NCI-H146 (cell line): Measurements from ENCODE around the gene ADAMTS4.
A peak's percentile ranks its signal among the peaks of the same experiment; 100 is the strongest.

Experiments
- DNase-seq: peaks from one replicate; lab custom pipeline; 2025; lab: John Stamatoyannopoulos, UW

The ADAMTS4 gene

DNA sequence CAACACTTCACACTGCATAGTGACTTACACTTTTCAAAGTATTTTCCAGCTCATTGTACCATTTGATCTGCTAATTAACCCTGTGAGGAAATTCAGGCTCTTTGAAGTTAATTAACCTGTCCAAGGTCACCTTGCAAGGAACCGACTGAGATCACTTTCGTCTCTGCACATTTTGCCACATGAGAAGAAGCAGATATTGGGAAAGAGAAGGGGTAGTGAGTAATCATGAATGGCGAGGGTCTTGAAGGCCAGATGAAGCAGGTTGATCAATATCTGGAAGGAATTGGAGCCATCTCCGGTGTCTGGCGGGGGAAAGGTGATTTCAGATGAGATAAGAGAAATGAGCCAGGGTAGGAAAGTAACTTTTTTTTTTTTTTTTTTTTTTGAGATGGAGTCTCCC is 21.1 kb upstream of the ADAMTS4 start:
- no peak for DNase-seq

DNA sequence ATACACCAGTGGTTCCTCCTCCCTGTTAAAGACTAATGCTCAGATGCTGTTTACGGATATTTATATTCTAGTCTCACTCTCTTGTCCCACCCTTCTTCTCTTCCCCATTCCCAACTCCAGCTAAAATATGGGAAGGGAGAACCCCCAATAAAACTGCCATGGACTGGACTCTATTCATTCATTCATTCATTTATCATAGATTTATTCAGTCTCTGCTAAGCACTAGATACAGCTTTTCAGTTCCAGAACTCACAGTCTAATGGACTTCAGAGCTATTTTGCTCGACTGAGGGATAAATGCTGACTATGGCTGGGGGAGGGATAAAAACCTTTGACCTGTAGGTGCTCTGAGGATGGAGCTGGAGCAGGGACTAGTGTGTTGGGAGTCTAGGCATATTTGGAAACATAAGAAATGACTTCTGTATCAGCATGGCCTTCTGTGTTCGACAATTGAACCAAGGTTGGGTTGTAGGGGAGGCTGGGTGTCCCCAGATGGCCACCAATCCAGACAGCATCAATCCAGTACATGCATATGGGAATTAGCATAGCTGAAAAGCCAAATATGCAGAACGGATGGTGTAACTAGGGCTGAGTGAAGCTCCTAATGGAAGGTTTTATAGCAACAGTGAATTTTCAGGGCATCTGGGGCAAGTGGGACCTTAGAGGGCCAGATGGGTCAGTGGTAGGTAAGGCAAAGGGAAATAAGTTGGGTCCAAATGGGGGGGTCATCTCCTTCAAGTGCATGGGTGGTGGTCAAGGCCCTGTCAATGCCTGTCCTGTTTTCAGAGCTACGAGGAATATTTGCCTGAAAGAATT is 20.4 kb upstream of the ADAMTS4 start:
- no peak for DNase-seq

DNA sequence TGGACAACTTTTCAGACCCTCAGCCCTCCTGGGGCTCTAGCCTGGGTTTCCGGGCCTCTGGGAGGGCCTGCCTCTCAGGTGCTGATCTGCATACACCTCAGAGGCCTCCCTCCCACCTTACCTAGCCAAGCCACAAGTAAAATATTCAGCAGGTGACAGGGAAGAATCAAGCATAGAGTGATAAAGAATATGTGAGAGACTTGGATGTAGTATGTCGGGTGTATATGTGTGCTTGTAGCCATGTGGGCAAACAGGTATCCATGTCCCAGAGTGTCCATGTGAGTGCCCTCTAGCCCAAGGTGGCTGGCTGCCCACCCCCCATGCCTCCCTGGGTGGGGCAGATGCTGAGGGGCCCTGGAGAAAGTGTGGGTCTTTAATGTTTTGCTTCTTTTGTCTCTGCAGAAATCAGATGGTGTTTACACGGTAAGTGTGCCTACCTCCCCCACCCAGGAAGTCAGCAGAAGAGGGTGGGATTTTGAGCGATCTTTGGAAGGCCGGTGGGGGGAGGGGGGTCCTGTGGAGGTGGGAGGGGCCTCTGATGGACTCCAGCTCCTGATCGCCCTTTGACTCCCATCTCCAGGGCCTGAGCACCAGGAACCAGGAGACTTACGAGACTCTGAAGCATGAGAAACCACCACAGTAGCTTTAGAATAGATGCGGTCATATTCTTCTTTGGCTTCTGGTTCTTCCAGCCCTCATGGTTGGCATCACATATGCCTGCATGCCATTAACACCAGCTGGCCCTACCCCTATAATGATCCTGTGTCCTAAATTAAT is 19.6 kb upstream of the ADAMTS4 start:
- no peak for DNase-seq

DNA sequence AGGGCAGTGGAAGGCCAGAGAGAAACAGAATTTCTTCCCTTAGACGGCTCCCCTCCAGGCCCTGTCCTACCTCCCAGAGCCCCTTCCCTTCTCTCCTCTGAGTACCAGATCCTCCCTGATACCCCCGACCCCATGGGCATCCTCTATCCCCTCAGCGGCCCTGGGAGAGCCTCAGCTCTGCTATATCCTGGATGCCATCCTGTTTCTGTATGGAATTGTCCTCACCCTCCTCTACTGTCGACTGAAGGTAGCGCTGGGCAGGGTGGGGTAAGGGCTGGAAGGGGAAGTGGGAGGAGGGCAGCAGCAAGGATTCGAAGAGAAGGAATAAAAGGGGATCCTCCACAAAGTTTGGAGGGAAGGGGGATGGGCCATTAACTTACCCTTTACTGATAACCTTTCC is 19.0 kb upstream of the ADAMTS4 start:
- no peak for DNase-seq

DNA sequence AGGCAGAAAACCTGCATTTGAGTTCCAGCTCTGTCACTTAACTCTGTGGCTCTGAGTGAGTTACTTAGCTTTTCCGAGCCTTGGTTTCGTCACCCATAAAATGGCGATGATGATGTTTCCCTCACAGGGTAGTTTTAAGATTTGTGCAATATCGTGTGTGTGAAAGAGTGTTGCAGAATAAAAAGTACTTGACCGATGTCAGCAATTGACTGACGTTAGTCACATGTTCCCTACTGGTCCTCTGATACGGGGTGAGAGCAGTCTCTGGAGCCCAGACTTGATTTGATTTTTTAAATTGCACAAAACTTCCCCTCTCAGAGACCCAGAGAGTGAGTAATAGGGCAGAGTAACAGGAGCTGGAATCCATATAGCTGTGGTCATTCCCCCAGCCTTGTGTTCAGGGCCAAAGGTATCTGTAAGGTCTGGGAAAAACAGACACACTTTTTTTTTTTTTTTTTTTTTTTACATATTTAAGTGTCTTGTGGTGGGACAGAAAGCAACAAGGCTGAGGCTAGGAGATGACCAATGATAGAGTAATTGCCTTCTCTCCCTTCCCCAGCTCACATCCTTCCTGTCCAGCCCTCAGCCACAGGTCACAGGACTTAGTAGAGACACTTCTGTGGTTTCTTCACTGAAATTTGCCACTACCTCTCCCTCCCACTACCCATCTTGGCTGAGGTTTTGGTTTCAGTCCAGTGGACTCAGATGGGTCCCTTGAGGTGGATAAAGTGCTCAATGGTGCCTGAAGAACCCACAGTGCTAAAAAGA is 18.3 kb upstream of the ADAMTS4 start:
- no peak for DNase-seq

DNA sequence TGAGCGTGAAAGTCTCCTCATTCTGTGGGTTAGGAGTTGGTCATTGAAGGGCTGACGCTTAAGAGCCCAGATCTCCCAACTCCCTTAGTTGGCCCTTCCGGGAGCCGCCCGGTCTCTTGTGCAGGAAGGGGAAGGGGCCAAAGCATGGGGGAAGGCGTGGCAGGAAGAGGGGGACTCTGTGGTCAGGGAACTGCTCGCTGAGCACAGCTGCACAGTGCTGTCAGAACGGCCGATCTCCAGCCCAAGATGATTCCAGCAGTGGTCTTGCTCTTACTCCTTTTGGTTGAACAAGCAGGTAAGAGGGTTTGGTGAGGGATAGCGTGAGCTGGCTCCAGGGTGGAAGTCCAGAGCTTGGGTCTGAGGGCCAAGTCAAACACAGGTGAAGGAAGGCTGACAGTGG is 16.2 kb upstream of the ADAMTS4 start, which contains the start of gene FCER1G:
TSS of gene FCER1G (plus strand) at position 220 of the 400 bp plus-strand sequence. CDS start at position 247, 27 bp downstream.
- no peak for DNase-seq

DNA sequence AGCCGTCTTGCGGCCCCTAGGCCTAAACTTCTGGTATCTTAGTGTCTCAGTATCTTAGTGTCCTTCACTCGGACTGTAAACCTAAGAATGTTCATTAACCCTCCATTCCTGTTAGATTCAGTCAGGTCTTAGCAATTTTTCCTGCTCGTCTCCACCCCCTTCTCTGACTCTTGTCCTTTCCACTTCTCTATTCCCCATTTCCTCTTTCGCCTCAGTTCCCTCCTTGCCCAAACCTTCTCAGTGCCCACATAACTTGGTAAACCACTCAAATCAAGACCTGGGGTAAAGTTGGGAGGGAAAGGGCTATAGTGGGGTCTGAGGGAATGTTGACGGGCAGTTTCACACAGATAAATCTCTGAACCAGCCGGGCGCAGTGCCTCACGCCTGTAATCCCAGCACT is 15.5 kb upstream of the ADAMTS4 start:
- DNase-seq: no peak

DNA sequence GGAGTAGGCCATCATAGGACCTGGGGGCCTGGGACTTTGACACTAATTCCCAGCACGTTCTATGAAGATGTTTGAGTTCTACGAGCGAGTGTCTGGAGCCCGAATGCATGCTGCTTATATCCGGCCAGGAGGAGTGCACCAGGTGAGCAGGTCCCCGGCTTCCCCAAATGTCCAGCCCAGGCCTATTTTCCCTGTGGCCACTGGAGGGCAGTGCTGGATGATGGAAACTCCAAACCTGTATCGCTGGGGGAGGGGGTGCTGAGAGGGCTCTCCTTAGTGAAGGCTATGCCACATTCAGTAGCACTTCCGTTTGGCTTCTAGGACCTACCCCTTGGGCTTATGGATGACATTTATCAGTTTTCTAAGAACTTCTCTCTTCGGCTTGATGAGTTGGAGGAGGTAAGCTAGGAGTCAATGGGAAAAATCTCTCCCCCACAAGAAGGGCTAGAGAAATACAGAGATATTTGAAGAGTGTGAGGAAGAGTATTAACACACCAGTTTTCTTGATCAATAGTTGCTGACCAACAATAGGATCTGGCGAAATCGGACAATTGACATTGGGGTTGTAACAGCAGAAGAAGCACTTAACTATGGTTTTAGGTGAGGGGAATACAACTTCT is 11.0 kb upstream of the ADAMTS4 start:
- peak; percentile 79 for DNase-seq

DNA sequence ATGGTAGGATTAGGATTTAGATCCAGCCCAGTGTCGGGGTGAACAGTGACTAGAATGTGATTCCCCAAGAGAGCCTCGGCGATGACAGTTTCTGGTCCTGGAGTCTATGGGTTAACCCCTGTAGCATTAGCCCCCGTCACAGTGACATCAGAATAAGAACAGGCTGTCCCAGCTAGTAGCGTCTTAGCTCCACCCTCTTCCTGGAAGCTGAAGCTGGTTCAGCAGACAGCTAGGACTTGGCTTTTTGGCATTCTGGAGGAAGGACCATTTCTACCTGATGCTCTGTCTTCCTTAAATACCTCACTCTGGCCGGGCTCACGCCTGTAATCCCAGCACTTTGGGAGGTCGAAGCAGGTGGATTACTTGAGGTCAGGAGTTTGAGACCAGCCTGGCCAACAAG is 8.3 kb upstream of the ADAMTS4 start:
- DNase-seq: no peak

DNA sequence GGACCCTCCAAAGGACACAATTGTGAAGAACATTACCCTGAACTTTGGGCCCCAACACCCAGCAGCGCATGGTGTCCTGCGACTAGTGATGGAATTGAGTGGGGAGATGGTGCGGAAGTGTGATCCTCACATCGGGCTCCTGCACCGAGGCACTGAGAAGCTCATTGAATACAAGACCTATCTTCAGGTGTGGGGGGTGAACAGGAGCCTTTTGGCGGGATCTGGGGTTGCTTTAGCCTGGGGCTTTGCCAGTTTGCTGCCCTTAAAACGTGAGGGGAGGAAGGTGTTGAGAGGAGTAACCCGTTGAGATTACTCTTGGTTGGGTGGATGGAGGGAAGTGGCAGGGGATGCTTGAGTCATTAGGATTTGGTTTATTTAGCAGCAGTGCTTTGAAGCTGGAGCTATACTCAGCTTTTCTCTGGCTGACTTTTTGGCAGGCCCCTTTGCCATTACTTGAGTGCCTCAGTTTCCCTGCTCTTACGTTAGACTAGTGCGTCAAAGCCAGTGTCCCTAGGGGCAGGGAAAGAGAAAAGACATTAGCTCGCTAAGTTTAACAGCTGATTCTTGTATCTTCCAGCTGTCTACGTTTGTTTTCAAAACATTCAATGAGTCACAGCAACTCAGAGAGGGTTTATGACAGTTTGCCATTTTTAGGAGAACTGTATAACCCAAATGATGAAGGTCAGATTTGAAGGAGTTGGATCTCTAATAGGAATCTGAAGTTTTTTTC is 7.7 kb upstream of the ADAMTS4 start:
- no peak for DNase-seq

DNA sequence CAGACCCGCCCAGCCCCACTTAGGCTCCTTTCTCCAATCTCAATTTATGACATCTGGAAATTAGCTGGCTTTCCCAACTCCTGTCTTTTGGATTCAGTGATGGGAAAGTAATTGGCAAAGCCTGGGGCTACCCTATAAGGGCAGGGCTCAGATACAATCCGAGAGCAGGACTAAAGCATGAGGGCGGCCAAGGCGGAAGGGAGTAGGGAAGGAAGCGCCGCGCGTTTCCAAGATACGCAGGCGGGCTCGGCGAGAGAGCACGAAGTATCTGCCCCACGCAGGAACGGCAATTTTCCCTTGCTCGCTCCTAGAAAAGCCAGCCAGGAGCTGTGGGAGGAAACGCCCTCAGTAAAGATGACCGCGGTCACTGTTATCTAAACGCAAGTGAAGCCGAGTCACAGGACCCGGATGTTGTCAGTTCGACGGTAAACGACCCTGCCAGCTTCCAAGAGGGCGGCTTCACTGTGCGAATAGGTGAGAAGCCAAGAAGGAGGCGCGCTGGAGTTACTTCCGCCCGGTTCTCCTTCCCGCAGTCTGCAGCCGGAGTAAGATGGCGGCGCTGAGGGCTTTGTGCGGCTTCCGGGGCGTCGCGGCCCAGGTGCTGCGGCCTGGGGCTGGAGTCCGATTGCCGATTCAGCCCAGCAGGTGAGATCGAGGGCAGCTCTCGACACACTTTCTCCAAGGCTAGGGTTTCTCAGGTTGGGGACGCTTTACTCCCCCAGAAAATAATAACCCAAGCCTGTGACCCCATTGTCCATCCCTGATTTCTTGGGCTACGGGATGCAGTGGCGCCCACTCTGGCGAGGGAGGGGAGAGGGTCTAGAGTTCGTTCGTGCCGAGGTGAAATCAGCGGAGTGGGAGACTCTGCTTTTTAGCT is 3.2 kb upstream of the ADAMTS4 start, which contains the start of gene NDUFS2:
TSS of gene NDUFS2 (plus strand) at position 532 of the 877 bp plus-strand sequence. CDS start at position 551, 19 bp downstream.
- DNase-seq: peak; percentile 99

DNA sequence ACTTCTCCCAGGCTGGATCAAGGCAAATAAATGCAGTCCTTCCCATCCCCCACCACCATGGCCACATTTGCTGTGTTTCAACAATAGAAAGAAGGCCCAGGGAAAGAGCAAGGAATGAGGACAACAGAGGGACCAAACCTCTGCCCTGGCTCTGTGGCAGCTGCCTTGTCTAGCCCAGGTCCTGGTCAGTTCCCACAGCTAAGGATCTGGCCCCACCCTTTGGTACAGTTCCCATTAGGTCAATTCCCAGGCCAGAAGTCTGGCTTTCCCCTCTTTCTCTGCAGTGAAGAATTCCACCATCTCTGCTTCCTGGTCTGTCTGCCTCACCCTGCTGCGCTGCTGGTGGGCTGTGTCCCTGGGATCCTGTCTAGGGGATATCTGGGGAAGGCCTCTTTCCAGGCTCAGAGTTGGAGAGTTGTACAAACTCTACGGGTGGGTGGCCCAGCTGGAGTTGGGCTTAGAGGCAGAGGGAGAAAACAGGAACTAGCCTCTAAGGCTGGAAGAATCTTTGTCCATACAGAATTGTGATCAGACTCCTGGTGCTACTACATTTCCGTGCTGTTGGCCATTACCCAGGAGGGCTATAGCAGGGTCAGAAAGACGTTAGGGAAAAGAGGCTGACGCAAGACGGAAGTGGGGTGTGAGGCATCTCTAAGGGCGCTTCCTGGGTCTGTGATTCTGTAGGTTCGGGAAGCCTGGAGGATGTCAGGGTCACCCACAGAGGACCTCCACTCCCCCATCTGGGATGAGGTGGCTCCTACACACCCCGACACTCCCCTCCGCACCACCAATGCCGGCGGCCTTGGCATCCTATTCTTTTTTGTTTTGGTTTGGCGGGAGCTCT is 2.4 kb upstream of the ADAMTS4 start:
- peak; percentile 37 for DNase-seq

DNA sequence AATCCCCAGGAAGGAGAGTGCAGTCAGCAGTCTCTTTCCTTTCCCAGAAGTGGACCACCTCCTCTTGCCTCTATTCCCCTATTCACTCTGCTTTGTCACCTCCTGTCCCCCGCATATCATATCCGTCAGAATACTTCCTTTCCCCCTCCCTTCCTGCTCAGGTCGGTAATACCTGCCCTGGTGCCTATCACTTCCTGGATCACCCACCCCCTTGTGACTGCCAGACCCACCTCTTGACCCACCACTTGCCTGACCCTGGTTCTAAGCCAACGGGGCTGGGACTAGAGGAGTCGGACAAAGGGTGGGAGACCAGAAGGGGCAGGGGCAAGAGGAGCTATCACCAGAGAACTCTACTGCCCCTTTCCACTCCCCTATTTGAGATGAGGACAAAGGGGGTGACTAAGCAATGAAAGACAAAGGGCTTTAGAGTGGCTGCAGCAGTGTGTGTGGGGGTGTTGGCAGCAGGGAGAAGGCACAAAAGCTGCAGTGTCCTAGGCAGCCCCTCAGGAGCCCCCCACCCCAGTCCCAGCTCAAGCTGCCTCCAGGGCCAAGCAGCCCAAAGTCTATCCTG is 1.7 kb upstream of the ADAMTS4 start:
- DNase-seq: no peak

DNA sequence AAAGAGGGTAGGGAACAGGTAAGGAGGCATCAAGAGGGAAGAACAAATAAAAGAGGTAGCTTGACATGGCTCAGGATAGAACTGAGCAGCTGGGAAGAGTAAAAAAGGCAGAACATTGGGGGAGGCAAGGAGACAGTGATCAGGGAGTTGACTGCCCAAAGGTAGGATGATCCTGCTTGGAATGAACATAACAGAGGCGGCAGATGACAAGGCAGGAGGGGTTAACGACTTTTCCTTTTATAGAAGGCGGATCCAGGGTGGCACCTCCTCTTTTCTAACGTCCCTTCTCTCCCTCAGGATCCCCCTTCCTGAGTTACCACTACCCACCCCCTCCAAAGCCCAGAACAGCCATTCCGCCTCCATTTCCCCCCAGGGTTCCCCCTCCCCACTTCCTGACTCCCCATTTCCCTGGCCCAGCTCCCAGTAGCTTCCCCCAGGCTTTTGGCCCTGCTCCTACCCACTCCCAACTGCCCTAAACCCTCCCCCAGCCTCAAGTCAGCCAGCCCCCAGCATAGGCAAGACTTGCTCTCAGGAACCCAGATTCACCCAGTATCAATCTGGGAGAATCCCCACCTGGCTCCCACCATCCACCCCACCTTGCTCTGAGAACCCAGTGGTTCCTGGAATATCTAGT is 769 bp upstream of the ADAMTS4 start:
- no peak for DNase-seq

DNA sequence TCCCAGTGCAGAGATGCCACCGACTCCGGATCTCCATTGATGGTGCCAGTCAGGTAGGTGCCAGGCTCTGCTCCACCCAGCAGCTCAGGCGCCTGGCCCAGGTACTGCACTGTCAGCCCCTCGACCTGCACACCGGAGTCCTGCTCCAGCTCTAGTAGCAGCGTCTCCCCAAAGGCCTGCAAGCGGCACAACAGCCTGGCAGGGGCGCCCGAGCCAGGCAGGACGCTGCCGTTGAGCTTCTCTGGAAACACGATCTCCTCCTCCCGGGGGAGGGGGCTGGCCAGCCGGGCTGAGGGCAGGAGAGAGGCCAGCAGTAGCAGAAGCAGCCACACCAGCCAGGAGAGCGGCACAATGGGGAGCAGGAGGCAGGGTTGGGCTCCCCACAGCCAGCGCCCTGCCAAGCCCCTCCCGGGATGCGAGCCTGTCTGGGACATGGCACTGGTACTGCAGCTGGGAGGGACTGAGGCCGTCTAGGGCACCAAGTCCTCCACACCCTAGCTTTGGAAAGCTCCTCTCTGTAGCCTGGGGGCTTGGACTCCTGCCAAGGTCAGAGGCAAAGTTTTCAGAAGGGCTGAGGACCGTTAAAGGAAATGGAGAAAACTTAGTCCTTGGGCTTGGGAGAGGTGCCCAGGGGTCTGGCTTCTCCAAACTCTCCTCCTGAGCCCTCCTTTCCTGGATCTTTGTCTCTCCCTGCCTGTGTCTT is 509 bp downstream of the ADAMTS4 start:
- peak; percentile 51 for DNase-seq

DNA sequence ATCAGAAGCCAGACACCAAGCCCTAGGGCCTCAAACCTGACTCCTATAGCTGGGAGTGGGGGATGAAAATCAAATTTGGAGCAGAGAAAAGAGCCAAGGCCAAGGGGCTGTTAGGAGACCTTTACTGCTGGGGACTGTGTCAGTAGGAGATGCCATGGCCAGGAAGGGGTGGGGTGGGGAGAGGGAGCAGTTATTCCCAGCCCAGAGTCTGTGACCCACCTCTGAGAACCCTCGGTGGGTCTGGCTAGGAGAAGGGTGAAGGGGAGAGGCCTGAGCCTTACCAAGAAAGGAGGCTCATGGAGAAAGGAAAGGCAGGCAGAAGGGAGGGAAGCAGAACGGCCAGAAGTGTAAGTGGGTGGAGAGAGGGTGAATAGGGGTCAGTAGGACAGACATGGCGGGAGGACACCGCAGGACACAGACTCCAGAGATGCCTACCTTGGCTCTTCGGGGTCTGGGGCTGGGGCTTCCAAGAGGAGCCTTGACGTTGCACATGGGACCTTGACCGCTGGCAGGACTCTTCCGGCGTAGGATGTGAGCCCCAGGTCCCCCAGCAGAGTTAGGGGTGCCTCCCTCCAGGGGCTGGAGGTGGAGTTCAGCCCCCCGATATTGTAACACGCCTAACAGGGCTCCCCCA is 1.2 kb downstream of the ADAMTS4 start:
- no peak for DNase-seq
